Lower leg skin (tissue), 4 donors: ENCODE measurements around the gene WNT5B. TPM values are rescaled to one million over a fixed set of nuclear protein-coding genes. Genes with fewer than 3 reads are reported as not detected.

Experiments
- DNase-seq, 2 donors: peaks; one replicate each; pipeline ENCODE4 v3.0.0-alpha.2; 2019; ENCODE audit warnings: low spot score in 2 of 2
- H3K4me3 ChIP-seq: fragments of 200-600 bp; sonication (generic); 2 replicates; pipeline ENCODE4 v1.5.1; 2017; ENCODE audit warnings: mild to moderate bottlenecking, low read depth; ENCODE audit not compliant: poor library complexity, severe bottlenecking
- POLR2A ChIP-seq, 2 donors: fragments of 450-650 bp; IDR thresholded peaks; one replicate each; pipeline ENCODE4 v1.6.1; 2016 to 2017; ENCODE audit warnings: antibody characterized with exemption in 2 of 2, mild to moderate bottlenecking in 1 of 2, moderate library complexity in 1 of 2
- WGBS, 2 donors: methylation state at CpG; one replicate each; pipeline ENCODE4 v1.1.5; 2018; 5-methylcytosine and 5-hydroxymethylcytosine counted together
- intact Hi-C: fragments of 100-400 bp; cut with DNase I; formaldehyde crosslinking; loops from one replicate; pipeline ENCODE4 v1.15.0; 2023; ENCODE audit warnings: low total_unique reads
- total RNA-seq, 4 donors: library from RNA; depleted of rRNA; stranded (reverse); fragments of >200 nt; gene quantifications; one replicate each; pipeline ENCODE4 v1.1.0, GENCODE V29; 2016
- TF ChIP-seq, protein P1 (sequence below), 3 donors: fragments of 450-650 bp; IDR thresholded peaks; one replicate each; pipeline ENCODE4 v1.5.1; 2016; ENCODE audit warnings: antibody characterized with exemption in 3 of 3, mild to moderate bottlenecking in 3 of 3, moderate library complexity in 2 of 3

Gene WNT5B
- 10 to 100 TPM in 2 of 4 donors, 1 to 10 TPM in 2; 3.6 to 16.5 (median 10.9) TPM for total RNA-seq

DNA sequence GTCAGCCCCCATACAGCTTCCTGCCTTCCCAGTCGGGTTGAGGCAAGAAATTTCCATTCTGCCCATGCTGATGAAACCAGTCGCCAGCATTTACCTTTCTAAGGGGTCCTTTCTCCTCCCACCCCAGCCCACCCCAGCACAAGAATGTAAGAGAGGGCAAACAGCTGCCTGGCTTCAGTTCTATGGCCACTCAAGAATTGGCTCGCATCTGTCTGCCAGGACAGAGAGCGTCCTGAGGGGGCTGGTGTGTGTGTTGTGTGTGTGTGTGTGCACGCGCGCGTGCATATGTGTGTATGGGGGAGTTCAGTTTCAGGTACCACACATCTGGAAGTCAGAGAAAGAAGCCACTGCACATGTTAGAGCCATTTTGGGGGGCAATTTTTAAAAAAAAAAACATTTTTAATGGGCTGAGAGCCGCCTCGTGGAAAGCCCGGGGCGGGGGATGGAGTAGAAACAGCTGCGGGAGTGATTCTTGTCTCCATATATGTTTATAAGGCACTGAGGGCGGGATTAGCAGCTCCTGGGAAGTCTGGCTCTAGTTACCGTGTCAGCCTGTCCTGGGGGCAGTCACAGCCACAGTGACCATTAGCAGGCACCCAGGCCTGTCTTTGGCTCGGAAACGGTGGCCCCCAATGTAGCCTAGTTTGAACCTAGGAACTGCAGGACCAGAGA lies at the start of gene WNT5B:
Gene WNT5B, plus strand, starts transcription at position 566 of the 672 bp plus-strand sequence. CDS start 2,124 bp downstream, outside the sequence.
- DNase-seq, result no peak
- intact Hi-C loops, result no loop called here
- H3K4me3 ChIP-seq, result no peak within 1 kb of the TSS
- WGBS, 2 donors, result 83 to 87% methylated on average over 17 of the region's 17 CpGs
- no peak for TF ChIP-seq POLR2A (IDR thresholded peaks at IDR 0.05)
- TF ChIP-seq, protein P1, sequence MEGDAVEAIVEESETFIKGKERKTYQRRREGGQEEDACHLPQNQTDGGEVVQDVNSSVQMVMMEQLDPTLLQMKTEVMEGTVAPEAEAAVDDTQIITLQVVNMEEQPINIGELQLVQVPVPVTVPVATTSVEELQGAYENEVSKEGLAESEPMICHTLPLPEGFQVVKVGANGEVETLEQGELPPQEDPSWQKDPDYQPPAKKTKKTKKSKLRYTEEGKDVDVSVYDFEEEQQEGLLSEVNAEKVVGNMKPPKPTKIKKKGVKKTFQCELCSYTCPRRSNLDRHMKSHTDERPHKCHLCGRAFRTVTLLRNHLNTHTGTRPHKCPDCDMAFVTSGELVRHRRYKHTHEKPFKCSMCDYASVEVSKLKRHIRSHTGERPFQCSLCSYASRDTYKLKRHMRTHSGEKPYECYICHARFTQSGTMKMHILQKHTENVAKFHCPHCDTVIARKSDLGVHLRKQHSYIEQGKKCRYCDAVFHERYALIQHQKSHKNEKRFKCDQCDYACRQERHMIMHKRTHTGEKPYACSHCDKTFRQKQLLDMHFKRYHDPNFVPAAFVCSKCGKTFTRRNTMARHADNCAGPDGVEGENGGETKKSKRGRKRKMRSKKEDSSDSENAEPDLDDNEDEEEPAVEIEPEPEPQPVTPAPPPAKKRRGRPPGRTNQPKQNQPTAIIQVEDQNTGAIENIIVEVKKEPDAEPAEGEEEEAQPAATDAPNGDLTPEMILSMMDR (IDR thresholded peaks at IDR 0.05), result no peak

DNA sequence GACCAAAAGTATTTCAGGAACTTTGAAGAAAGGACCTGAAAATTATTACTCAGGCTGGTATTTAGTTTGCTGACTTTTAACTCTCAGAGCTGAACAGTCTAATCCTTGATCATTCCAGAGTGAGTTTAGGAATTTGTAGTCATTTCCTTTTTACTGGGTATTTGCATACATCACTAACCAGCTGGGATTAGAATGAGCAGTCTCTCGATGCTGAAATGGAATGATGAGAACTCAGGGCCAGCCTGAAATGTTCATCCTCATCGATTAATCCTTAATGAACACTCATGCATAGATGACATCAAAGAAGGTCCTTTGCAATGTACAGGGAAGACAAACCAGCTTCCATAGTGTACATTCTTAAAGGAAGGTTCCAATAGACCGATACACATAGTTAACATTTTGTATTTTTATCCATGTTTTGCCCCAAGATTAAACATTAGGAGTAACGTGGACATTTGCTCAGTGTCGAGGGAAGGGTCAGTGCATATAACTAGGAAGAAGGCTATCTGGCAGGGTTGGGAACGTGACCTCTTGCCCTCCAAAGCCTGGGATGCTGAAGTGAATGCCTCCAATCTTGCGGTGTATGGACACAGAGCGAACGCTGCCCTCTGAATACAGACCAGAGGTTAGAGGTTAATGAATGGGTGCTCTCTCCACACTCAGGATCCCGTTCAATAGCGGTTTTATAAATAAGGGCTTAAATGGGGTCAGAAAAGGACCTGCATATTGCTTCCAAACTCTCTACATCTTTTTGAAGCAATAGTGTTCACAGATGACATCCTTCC lies 49.2 kb upstream of the WNT5B start:
- WGBS, 2 donors, result 88 to 90% methylated on average over 11 of the region's 11 CpGs
- H3K4me3 ChIP-seq, result no peak overlapping the region
- TF ChIP-seq POLR2A (IDR thresholded peaks at IDR 0.05), result no peak
- TF ChIP-seq, protein P1 (IDR thresholded peaks at IDR 0.05), result no peak
- no peak for DNase-seq
- intact Hi-C loops, result loop anchor here (10.0 kb wide), 1 partner anchor 1015 kb away; no protein-coding TSS in a partner anchor

DNA sequence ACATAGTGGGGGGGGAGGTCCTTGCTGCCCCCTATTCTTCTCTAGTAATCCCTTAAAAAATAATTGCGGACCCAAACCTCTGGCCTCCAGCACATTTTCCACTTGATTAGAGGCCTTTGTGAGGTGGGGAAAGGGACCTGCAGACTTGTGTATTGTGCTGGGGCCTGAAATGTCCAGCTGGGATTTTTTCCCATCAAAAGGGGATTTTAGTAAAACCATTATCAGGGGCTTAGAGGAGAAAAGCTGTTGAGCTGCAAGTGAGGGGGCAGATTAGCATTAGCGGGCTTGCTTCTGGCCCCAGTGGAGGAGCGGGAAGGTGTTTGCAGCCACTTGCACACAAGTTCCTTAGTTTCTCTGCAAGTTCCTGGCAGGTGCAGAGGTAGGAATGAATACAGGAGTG lies 48.5 kb upstream of the WNT5B start:
- WGBS, 2 donors, result 95 to 98% methylated on average over 3 of the region's 3 CpGs
- peak in 1 of 2 donors; percentile 72 for DNase-seq
- TF ChIP-seq POLR2A (IDR thresholded peaks at IDR 0.05), result no peak
- TF ChIP-seq, protein P1 (IDR thresholded peaks at IDR 0.05), result no peak
- H3K4me3 ChIP-seq, result no peak overlapping the region
- intact Hi-C loops, result loop anchor here (10.0 kb wide), 1 partner anchor 1016 kb away; no protein-coding TSS in a partner anchor

DNA sequence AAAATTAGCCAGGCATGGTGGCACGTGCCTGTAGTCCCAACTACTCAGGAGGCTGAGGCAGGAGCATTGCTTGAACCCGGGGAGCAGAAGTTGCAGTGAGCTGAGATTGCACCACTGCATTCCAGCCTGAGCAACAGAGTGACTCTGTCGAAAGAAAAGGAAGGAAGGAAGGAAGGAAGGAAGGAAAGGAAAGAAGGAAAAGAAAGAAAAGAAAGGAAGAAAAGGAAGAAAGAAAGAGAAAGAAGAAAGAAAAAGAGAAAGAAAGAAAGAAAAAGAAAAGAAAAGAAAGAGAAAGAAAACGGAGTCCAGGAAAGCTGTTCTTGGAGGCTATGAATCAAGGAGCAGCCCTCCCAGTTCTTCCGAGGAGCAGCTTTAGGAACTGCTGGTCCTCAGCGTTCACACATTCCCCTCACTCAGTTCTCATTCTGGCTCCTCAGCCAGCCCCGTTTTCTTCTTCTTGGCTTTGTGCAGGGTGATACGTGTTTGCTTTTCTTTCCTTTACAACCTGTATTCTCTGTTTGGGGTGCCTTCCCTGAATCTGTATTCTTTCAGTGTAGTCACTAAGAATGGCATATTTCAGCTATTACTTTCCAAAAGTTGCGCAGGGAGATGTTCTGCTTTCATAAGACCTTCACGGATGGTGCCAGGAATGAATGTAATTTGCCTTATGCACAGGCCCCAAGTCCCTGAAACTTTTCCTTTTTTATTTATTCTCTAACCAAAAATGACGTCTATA lies 46.9 kb upstream of the WNT5B start:
- TF ChIP-seq POLR2A (IDR thresholded peaks at IDR 0.05), result no peak
- TF ChIP-seq, protein P1 (IDR thresholded peaks at IDR 0.05), result no peak
- no peak overlapping the region for H3K4me3 ChIP-seq
- peak in 1 of 2 donors; percentile 57 for DNase-seq
- 81 to 86% methylated on average over 11 of the region's 11 CpGs for WGBS, 2 donors
- intact Hi-C loops, result loop anchor here (10.0 kb wide), 1 partner anchor 1017 kb away; no protein-coding TSS in a partner anchor

DNA sequence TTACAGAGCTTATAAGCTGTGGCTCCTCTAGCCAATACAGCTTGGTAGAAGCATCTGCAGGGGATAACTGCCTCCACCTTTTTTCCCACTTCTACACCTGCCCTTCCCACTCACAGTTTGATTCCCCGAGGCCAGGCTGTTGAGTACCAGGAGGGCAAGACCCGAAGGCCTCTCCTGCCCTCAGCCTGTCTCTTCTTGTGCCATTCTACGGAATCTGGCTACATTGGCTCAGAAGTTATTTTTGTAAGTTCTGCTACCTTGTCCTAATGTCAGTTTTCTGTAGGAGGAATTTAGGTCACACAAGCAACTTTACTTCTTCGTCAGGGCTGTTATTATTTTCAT lies 46.4 kb upstream of the WNT5B start:
- intact Hi-C loops, result loop anchor here (10.0 kb wide), 1 partner anchor 1018 kb away; no protein-coding TSS in a partner anchor

More for the DNA sequence above, 46.4 kb upstream of the WNT5B start:
- H3K4me3 ChIP-seq, result no peak overlapping the region
- whole genome bisulfite sequencing, 2 donors, result 87 to 92% methylated on average over 4 of the region's 4 CpGs
- no peak for TF ChIP-seq POLR2A (IDR thresholded peaks at IDR 0.05)
- TF ChIP-seq, protein P1 (IDR thresholded peaks at IDR 0.05), result no peak
- DNase-seq, result peak in 1 of 2 donors; percentile 54
